COLO668 (cell line): ENCODE measurements around the gene MT1G.
"Not testable (repeated sequence)": the region's sequence is repeated elsewhere in the genome, so short reads cannot be mapped to it uniquely, and the experiment has no call there.

Source experiments
- DNase-seq: peaks from one replicate; lab custom pipeline; 2025; ENCODE audit not compliant: unreplicated experiment; lab: John Stamatoyannopoulos, UW

The MT1G gene

GRCh38 chr16:56637814-56638750 lies 29.8 kb downstream of the MT1G start, which contains the start of gene MT1A:
Gene MT1A (plus strand): TSS chr16:56638666. CDS start chr16:56638739, 73 bp downstream.
- DNase-seq, result no peak

- DNase-seq, result no peak
Observed at GRCh38 chr16:56636616-56637413, 31.1 kb downstream of the MT1G start.

DNA sequence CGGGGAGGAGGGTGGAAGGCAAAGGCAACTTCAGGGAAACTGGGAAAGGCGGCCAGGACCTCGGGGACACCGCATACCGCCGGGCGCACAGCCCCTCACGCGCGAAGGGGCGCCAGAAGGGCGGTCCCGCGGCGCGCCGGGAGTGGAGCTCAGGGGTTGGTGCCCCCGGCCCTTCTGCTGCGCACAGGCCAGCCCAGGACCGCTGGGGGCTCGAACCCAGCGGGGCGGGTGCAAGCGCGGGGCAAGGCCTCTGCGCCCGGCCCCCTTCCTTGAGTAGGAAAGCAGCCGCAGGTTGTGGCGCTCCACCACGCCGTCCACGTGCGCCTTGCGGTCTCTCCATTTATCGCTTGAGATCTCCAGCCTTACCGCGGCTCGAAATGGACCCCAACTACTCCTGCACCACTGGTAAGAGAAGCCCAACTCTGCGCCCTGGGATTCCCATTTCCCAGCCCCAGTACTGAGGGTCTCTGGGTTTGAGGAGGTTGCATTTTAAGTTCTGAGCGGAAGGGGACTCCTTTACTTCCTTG lies 32.4 kb downstream of the MT1G start:
- no peak for DNase-seq

- DNase-seq, result no peak
Observed at GRCh38 chr16:56634715-56635440, 33.0 kb downstream of the MT1G start.

DNA sequence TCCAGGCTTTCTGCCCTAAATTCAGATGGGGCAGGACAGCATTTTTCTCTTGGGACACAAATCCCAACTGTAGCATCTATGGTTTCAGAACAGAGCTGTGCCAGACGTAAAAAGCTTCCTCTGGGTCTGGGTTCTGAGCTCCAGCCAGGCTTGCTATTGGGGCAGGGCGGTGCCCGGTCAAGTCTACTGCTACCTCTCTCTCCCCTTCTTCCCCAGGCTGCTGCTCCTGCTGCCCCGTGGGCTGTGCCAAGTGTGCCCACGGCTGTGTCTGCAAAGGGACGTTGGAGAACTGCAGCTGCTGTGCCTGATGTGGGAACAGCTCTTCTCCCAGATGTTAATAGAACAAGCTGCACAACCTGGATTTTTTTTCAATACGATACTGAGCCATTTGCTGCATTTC lies 34.3 kb downstream of the MT1G start:
- no peak for DNase-seq

DNA sequence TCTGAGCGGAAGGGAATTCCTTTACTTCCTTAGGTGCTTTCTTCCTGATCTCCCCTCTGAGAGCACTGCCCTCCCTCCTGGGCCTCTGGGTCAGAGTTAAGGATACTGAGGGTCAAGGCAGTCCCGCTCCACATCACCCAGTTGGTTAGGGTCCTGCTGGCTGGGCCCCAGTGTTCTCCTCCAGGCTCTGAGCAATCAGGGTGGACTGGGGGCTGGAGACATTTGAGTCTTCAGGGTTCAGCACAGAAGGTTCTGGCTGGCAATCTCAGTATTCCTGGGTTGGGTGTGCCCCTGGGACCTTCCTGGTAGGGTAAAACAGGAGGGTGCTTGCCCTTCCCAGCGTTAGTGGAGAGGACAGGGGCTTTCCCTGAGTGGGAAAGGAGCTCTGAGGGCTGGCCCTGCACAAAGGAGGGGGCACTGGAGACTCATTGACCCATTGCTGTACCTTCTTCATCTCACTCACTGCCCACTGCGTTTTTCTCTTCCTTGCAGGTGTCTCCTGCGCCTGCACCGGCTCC lies 35.0 kb downstream of the MT1G start:
- DNase-seq, result no peak

DNA sequence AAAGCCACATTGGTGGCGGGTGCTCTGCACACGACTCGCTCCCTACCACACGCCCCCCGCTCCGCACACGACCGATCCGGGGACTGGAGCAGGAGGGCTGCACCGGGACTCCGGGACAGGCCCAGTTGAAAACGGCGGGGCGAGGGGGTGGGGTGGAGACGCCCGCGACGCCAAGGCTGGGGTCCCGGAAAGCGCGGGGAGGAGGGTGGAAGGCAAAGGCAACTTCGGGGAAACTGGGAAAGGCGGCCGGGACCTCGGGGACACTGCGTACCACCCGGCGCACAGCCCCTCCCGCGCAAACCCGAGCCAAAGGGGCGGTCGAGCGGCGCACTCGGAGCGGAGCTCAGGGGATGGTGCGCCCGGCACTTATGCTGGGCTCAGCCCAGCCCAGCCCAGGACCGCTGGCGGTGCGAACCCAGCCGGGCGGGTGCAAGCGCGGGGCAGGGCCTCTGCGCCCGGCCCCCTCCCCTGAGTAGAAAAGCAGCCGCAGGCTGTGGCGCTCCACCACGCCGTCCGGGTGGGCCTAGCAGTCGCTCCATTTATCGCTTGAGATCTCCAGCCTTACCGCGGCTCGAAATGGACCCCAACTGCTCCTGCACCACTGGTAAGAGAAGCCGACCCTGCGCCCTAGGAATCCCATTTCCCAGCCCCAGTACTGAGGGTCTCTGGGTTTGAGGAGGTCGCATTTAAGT lies 35.6 kb downstream of the MT1G start, which contains the start of gene MT1M:
TSS of gene MT1M (plus strand) at position 504 of the 692 bp plus-strand sequence. CDS start at position 577, 73 bp downstream.
- DNase-seq, result no peak

DNA sequence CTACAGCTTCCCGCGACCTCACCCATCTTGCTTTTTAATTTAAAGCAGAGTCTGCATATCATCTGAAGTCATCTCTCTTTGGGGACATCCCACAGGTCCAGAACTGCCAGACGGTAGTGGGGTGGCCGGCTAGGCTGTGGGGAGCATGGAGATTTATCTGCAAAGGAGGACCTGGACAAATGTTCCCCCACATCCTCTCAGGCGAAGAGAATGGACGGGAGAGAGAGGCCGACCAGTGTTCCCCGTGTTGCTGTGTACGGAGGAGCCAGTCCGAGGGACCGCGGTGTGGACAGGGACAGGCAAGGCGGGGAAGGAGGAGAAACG lies 36.1 kb downstream of the MT1G start:
- no peak for DNase-seq

DNA sequence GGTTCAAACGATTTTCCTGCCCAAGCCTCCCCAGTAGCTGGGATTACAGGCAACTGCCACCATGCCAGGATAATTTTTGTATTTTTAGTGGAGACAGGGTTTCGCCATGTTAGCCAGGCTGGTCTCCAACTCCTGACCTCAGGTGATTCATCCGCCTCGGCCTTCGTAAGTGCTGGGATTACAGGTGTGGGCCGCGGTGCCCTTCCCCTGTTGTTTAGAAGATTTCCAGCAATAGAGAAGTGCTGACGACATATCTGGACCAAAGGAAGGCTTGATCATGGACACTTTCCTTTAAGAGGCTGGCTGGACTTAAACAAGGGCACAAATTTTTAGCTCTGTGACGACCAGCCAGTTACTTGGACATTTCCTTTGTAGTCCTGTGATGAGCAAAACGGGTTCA lies 36.7 kb downstream of the MT1G start:
- no peak for DNase-seq

GRCh38 chr16:56630134-56630533 lies 37.7 kb downstream of the MT1G start:
- DNase-seq, result no peak

GRCh38 chr16:56629531-56629930 lies 38.3 kb downstream of the MT1G start:
- no peak for DNase-seq

- DNase-seq, result no peak
Observed at GRCh38 chr16:56628486-56629350, 39.1 kb downstream of the MT1G start.

DNA sequence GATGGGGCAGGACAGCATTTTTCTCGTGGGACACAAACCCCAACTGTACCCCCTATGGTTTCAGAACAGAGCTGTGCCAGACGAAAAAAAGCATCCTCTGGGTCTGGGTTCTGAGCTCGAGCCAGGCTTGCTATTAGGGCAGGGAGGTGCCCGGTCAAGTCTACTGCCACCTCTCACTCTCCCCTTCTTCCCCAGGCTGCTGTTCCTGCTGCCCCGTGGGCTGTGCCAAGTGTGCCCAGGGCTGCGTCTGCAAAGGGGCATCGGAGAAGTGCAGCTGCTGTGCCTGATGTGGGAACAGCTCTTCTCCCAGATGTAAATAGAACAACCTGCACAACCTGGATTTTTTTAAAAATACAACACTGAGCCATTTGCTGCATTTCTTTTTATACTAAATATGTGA lies 41.2 kb downstream of the MT1G start:
- DNase-seq, result no peak

GRCh38 chr16:56625943-56626654 lies 41.8 kb downstream of the MT1G start:
- no peak for DNase-seq

GRCh38 chr16:56625140-56625942 lies 42.5 kb downstream of the MT1G start, which contains the start of gene MT1E:
Gene MT1E (plus strand): TSS chr16:56625781. CDS start chr16:56625852, 71 bp downstream.
- DNase-seq, result peak; percentile 16

GRCh38 chr16:56623637-56624036 lies 44.2 kb downstream of the MT1G start:
- no peak for DNase-seq

DNA sequence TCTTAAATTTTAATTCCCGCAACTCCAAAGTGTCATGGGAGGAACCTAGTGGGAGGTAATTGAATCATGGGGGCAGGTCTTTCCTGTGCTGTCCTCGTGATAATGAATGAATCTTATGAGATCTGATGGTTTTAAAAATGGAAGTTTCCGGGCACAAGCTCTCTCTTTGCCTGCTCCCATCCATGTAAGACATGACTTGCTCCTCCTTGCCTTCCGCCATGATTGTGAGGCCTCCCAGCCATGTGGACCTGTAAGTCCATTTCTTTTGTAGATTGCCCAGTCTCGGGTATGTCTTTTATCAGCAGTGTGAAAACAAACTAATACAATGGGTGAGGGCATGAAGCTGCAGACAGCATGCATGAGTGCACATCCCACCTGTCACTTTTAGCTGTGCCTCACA lies 44.7 kb downstream of the MT1G start:
- not testable (repeated sequence) for DNase-seq
